Heart left ventricle (tissue), 16 donors: ENCODE data around the gene TBL1X. TPM values are rescaled to one million over a fixed set of nuclear protein-coding genes. Genes with fewer than 3 reads are reported as not detected.

ENCODE experiments used
- ATAC-seq, 4 donors: fragments of 200-7000 bp; cut with Tn5 transposase; one replicate each; pipeline ENCODE4 v1.9.1; 2020 to 2022; ENCODE audit warnings: moderate library complexity in 4 of 4, mild to moderate bottlenecking in 3 of 4, moderate number of reproducible peaks in 1 of 4
- DNase-seq, 5 donors: peaks; one replicate each; pipeline ENCODE4 v3.0.0-alpha.2; 2020
- H3K27ac ChIP-seq, 12 donors: fragments of 200-600 bp; sonication (generic) in 4 of 12; one replicate each; pipeline versions ENCODE4 v1.5.0 to v1.8.0; 2016 to 2022; ENCODE audit warnings: mild to moderate bottlenecking in 2 of 12
- H3K27me3 ChIP-seq, 9 donors: fragments of 200-600 bp; sonication (generic) in 2 of 9; one replicate each; pipeline versions ENCODE4 v1.5.1 to v1.8.0; 2016 to 2022; ENCODE audit warnings: mild to moderate bottlenecking in 3 of 9
- H3K36me3 ChIP-seq, 9 donors: fragments of 200-600 bp; sonication (generic) in 2 of 9; one replicate each; pipeline versions ENCODE4 v1.5.0 to v1.8.0; 2018 to 2022; ENCODE audit warnings: mild to moderate bottlenecking in 2 of 9
- H3K4me1 ChIP-seq, 12 donors: fragments of 200-600 bp; sonication (generic) in 4 of 12; one replicate each; pipeline versions ENCODE4 v1.5.0 to v1.8.0; 2016 to 2022; ENCODE audit warnings: mild to moderate bottlenecking in 3 of 12
- H3K4me3 ChIP-seq, 12 donors: fragments of 200-600 bp; sonication (generic) in 4 of 12; one replicate each; pipeline versions ENCODE4 v1.5.0 to v1.8.0; 2017 to 2022; ENCODE audit warnings: mild to moderate bottlenecking in 9 of 12, moderate library complexity in 4 of 12
- H3K9me3 ChIP-seq, 12 donors: fragments of 200-600 bp; sonication (generic) in 4 of 12; one replicate each; pipeline versions ENCODE4 v1.5.0 to v1.8.0; 2016 to 2022; ENCODE audit warnings: mild to moderate bottlenecking in 1 of 12
- CTCF ChIP-seq, 12 donors: fragments of 200-600 bp; sonication (generic) in 4 of 12; IDR thresholded peaks; one replicate each; pipeline versions ENCODE4 v1.5.0 to v1.8.0; 2018 to 2022; ENCODE audit warnings: antibody characterized with exemption in 12 of 12, mild to moderate bottlenecking in 5 of 12
- POLR2A ChIP-seq, 2 donors: fragments of 450-650 bp; IDR thresholded peaks; one replicate each; pipeline ENCODE4 v1.6.1; 2017; ENCODE audit warnings: antibody characterized with exemption in 2 of 2, mild to moderate bottlenecking in 2 of 2, moderate library complexity in 2 of 2
- WGBS, 4 donors: extraction: QIAGEN DNeasy Blood & Tissue Kit in 2 of 4; methylation state at CpG; one replicate each; pipeline versions ENCODE4 v1.1.5 to v1.1.7; 2013 to 2018; 5-methylcytosine and 5-hydroxymethylcytosine counted together
- intact Hi-C, 10 donors: fragments of 100-400 bp; cut with DNase I; formaldehyde crosslinking; loops; one replicate each; pipeline versions ENCODE4 v1.11.1 to v1.14.2; 2022
- polyA plus RNA-seq, 2 donors: library from polyadenylated mRNA; stranded (reverse); fragments of 200-250 nt; gene quantifications; one replicate each; pipeline ENCODE4 v1.2.3, GENCODE V29; 2013
- total RNA-seq, 9 donors: library from RNA; depleted of rRNA in 2 of 9; stranded (reverse); fragments of >200 nt in 2 of 9; fragmentation: NEBNext Ultra II Directional in 3 of 9; extraction: Animal tissue kit (Norgen Biotek cat#: 25700) in 3 of 9; gene quantifications; one replicate each; pipeline versions ENCODE4 v1.1.0 to v1.2.4, GENCODE V29; 2016 to 2023
- donor health status: ischemic (EF 13 %, LVEDD 7.1; RV severe dilation, severe dysfunction).
- donor health status: healthy with polysubstance abuse.
- donor health status: DM: no; HTN: yes; CAD: no.
- donor health status: DM: no; HTN: no; CAD: no.
- donor health status: ischemic (EF 25% LVEDD 6.9; RV normal size, moderate dysfunction).
- donor health status: ischemic (EF 25% LVEDD 5.7; RV mildly dilated, moderate dysfunction).
- donor health status: healthy.
- donor health status: DM: yes; HTN: yes; CAD: no.
- donor health status: ischemic (EF 35%, LVEDD 5.7; RV mildly dilated, moderate dysfunction).
- donor health status: nonischemic (EF 11% LVEDD 7.7; RV severe dilation, severe dysfunction).
- donor health status: DM: yes; HTN: yes; CAD: no.
- donor health status: PGD.
- donor health status: ischemic (EF 29% LVEDD 5.4; RV normal size, mild dysfunction).
- donor health status: nonischemic (EF 23%, LVEDD 6.1; RV moderate dilation, normal function).

The TBL1X gene
- total and polyA plus RNA-seq, 11 donors = 2.4 to 30.7 (median 9.7) TPM

DNA sequence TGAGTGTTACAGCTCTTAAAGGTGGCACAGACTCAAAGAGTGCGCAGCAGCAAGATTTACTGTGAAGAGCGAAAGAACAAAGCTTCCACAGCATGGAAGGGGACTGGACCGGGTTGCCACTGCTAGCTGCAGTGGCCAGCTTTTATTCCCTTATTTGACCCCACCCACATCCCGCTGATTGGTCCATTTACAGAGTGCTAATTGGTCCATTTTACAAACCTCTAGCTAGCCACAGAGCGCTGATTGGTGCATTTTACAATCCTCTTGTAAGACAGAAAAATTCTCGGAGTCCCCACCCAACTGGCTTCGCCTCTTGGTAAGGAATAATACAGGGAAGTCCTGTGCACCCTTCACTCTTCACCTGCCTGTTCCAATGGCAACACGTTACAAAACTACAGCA is 319.5 kb downstream of the TBL1X start:
- no peak for TF ChIP-seq CTCF (IDR thresholded peaks at IDR 0.05)
- TF ChIP-seq POLR2A (IDR thresholded peaks at IDR 0.05) = no peak
- whole genome bisulfite sequencing, 4 donors = 78 to 96% (median 92%) methylated on average over 8 of the region's 8 CpGs
- no peak for ATAC-seq

DNA sequence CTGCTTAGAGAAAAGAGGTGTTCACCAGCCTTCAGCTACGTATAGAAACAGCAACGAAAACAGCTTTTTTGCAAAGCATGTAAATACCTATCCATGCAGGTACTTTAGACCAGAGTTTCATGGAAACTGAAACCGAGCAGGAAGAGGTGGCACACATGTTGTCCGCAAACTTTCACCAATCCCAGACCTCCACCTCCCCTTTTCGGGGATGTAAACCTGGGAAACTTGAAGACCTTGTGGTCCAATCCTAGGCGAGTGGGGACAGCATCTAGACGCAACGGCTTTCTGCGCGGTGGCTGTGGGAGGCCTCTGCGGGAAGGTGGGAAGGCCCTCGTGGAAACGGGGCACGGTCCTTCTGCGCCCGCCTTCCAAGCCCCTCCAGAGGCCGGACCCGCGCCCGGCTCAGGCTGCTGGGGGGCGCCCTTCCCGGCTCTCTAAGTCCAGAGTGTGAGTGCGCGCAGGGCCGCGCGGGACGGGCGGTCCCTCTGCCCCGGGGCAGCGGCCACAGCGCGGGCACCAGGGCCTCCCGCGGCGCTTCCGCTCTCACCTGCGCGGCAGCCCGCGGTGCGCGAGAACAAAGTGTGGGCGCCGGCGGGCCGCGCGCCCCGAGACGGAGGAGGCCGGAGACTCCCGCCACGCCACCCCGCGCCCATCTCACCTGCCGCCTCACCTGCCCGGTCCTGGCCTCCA is 320.5 kb downstream of the TBL1X start:
- Histone ChIP-seq H3K4me1 (peaks cover 0 to 17% (median 0%) of the 10 kb centered on the region in 12 donors), H3K4me3 (peak overlapping the region in 11 of 12 donors; percentile 8 to 68 (median 51)), H3K36me3 (no peaks in the 10 kb centered on the region), H3K9me3 (no peaks in the 10 kb centered on the region), H3K27ac (no peak overlapping the region), H3K27me3 (peaks cover 0 to 72% (median 0%) of the 10 kb centered on the region in 9 donors)
- no peak for TF ChIP-seq POLR2A (IDR thresholded peaks at IDR 0.05)
- DNase-seq (no peak), ATAC-seq (peak in 2 of 4 donors; percentile 24 to 33)
- 12 to 42% (median 15%) methylated on average over 27 to 58 of the region's 58 CpGs for WGBS, 4 donors
- intact Hi-C loops = no loop called here

More for the DNA sequence above, 319.5 kb downstream of the TBL1X start:
- DNase-seq = no peak
- no peaks in the 10 kb centered on the region for H3K36me3 ChIP-seq
- no peak overlapping the region for H3K27ac ChIP-seq
- H3K27me3 ChIP-seq = peaks cover 0 to 62% (median 0%) of the 10 kb centered on the region in 9 donors
- H3K9me3 ChIP-seq = no peaks in the 10 kb centered on the region
- intact Hi-C loops = no loop called here
- no peak overlapping the region for H3K4me3 ChIP-seq
- H3K4me1 ChIP-seq = peaks cover 0 to 17% (median 0%) of the 10 kb centered on the region in 12 donors

DNA sequence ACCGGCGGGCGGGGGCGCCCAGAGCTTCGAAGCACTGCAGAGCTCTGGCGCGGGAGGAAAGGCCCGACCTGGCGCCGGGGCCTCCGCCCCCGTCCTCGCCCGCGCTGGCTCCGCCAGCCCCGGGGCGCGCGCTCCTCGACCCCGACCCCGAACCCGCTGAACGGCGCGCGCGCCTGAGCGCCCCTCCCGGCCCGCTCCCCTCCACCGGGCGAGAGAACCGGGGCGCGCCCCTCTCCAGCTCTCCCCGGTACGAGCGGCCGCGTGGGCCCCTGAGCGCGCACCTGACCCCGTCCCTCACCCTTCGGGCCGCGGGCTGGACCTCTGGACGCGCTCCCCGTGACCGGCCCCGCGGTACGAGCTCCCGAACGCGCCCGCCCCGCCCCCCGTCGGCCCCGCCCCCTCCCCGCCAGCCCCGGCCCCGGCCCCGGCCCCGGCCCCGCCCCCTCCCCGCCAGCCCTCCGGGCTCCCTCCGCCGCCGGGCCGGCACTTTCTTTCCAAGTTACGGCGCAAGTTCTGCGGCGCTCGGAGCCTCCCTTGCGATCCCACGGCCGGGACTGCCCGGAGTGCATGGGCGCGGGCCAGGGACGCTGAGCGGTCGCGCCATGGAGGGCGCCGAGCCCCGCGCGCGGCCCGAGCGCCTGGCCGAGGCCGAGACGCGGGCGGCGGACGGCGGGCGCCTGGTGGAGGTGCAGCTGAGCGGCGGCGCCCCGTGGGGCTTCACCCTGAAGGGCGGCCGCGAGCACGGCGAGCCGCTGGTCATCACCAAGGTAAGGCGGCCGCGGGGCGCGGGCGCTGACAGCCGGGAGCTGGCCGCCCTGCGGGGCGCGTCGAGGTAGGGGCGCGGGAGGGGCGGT is 321.3 kb downstream of the TBL1X start, which contains the start of gene SHROOM2:
SHROOM2 (plus strand) TSS at position 486 of the 854 bp plus-strand sequence; CDS start at position 603, 117 bp downstream.
- peaks cover 0 to 74% (median 0%) of the 10 kb centered on the region in 9 donors for H3K27me3 ChIP-seq
- intact Hi-C loops = no loop called here
- no peaks in the 10 kb centered on the region for H3K9me3 ChIP-seq
- H3K4me3 ChIP-seq = peak within 1 kb of the TSS; percentile 15 to 68 (median 51)
- ATAC-seq (peak in 2 of 4 donors; percentile 32 to 59), DNase-seq (no peak)
- no peaks in the 10 kb centered on the region for H3K36me3 ChIP-seq
- peaks cover 0 to 17% (median 0%) of the 10 kb centered on the region in 12 donors for H3K4me1 ChIP-seq
- H3K27ac ChIP-seq = peak within 1 kb of the TSS in 1 of 12 donors; percentile 11
- WGBS, 4 donors = 0 to 23% (median 0%) methylated on average over 4 to 129 of the region's 132 CpGs; no CpG with 5 or more reads in 1 of the 4 donors
- TF ChIP-seq POLR2A (IDR thresholded peaks at IDR 0.05) (no peak), CTCF (IDR thresholded peaks at IDR 0.05) (no peak)

GRCh38 chrX:9786798-9787635 is 322.2 kb downstream of the TBL1X start:
- DNase-seq (no peak), ATAC-seq (peak in 2 of 4 donors; percentile 16 to 29)

More at GRCh38 chrX:9786798-9787635, 322.2 kb downstream of the TBL1X start:
- H3K4me3 ChIP-seq = peak overlapping the region; percentile 15 to 68 (median 51)
- no peaks in the 10 kb centered on the region for H3K9me3 ChIP-seq
- H3K36me3 ChIP-seq = no peaks in the 10 kb centered on the region
- H3K27ac ChIP-seq = peak overlapping the region in 1 of 12 donors; percentile 11
- intact Hi-C loops = no loop called here
- no peak for TF ChIP-seq POLR2A (IDR thresholded peaks at IDR 0.05)
- no peak for TF ChIP-seq CTCF (IDR thresholded peaks at IDR 0.05)
- WGBS, 4 donors = 6 to 21% (median 12%) methylated on average over 17 to 45 of the region's 45 CpGs
- peaks cover 0 to 17% (median 0%) of the 10 kb centered on the region in 12 donors for H3K4me1 ChIP-seq
- peaks cover 0 to 74% (median 0%) of the 10 kb centered on the region in 9 donors for H3K27me3 ChIP-seq
